Amniotic stem cell (primary cell): ENCODE results near the gene MARK3.
"Not testable (repeated sequence)": the region's sequence is repeated elsewhere in the genome, so short reads cannot be mapped to it uniquely, and the experiment has no call there.

ENCODE experiments used
- DNase-seq: peaks from one replicate; lab custom pipeline; 2025; lab: John Stamatoyannopoulos, UW

The MARK3 gene

GRCh38 chr14:103514596-103515421 lies 129.6 kb downstream of the MARK3 start:
- DNase-seq: no peak

GRCh38 chr14:103516426-103517173 lies 131.4 kb downstream of the MARK3 start:
- DNase-seq: no peak

GRCh38 chr14:103517174-103517566 lies 132.0 kb downstream of the MARK3 start:
- no peak for DNase-seq

- no peak for DNase-seq
Observed at GRCh38 chr14:103517721-103518421, 132.7 kb downstream of the MARK3 start.

DNA sequence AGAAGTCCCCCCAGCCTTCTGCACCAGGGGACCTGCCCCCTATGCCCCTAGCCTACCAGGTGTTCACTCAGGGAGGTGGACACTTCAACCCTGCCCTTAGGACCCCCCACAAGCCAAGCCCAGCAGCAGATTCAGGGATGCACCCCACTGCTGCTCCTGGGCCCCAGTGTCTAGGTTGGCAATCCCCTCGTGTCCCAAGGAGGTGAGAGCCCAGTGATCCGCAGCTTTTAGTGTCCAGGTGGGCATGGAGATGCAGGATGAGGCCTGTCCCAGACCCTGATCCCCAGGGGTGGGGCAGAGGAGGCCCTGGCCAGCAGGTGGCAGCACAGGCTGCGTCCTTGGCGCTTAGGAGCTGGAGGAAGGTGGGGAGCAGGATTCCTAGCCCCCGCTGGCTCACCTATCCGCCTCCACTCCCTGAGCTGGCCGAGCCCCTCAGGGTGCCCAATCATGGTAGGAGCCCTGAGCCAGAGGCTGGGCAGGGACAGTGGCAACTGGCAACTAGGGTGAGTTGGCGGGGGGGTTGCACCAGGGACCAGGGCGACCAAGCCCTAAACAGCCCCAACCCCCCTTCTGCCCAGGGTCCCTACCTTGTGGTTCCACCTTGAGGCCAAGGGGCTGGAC lies 133.3 kb downstream of the MARK3 start:
- DNase-seq: no peak

- no peak for DNase-seq
Observed at GRCh38 chr14:103519043-103519836, 134.0 kb downstream of the MARK3 start.

DNA sequence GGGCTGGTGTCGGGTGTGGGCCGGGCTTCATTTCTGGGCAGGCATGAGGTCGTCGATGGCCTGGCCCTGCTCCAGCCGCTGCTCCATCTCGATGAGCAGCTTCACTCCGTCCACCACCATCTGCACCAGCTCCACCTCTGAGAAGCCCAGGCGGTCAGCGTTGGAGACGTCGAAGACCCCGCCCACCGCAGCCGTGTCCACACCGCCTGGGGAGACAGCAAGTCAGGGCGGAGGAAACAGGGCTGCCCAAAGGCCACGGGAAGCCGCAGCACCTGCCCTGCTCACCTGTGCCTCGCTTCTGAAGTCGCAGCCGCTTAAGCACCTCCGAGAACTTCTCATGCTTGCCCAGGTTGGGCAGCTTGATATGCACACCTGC lies 134.6 kb downstream of the MARK3 start:
- no peak for DNase-seq

DNA sequence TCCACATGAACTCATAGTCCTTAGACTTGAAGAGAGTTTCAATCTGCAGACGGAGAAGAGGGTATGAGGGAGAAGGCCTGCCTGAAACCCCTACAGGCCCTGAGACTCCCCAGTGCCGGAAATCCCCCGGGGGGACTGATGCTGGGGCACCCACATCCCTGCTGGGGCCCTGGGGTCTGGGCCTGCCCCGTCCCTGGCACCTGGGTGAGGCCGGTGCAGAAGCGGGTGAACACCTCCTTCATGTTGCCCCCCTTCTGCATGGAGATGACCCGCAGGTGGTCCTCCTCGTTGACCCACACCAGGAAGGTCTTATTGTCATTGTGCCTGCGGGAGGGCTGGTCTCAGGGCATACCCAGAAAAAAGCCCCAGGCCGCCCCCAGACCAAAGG lies 135.0 kb downstream of the MARK3 start:
- DNase-seq: no peak

DNA sequence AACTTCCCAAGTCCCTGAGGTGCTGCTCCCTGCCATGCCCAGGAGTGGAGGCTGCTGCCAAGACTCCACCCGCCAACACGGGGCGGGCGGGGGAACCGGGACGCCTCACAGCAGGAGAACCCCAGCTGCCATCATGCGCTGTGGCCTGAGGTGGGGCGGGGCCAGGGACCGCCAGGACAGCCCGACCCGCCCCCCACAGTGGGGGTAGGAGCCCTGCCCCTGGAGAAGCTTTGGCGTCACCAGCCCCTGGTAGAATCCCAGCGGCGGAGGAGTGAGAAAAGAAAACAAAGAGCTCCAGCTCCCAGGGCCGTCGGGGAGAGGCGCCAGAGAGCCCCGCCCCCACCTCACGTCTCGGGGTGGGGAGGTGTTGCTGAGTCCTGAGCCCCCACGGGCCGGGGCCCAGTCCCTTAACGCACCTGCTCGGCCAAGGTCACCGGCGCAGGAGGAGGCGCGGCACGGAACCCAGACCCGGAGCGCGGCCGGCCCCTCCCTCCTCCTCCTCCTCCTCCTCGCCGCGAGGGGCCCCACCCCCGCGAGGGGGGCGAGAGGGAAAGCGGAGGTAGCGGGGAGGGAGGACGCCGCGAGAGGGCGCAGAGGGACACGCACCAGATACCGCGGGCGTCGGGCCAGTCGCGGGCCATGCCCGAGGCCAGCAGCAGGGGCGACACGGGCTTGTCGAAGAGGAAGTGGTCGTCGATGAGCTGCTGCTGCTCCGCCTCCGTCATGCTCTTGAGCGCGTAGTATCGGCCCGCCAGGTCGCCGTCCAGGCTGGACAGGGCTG lies 135.6 kb downstream of the MARK3 start:
- no peak for DNase-seq

- DNase-seq: no peak
Observed at GRCh38 chr14:103521438-103521950, 136.3 kb downstream of the MARK3 start.

DNA sequence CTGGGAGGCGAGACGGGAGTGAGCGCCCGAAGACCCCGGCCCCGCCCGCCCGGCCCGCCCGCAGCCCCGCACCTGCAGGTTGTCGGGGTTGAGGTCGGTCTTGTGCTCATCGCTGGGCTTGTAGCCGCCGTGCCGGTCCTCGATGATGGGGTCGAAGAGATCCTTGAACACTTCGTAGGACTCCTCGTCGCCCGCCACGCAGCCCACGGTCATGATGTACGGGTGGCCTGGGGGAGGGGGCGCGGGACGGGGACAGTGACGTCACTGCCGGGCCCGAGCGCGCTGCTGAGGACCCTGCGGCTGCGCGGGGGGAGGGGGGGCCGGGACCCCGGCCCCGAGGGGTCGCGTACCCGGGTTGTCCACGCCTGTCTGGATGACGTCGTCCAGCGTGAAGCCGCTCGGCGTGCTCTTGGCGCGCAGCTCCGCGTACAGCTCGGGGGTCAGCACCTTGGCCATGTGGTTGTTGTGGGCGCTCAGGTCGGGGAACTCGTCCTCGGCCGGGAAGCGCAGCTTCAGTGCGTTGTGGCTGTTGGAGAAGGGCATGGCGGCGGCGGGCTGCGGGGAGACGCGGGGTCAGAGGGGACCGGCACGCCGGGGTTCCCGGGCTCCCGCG lies 136.8 kb downstream of the MARK3 start:
- DNase-seq: no peak

DNA sequence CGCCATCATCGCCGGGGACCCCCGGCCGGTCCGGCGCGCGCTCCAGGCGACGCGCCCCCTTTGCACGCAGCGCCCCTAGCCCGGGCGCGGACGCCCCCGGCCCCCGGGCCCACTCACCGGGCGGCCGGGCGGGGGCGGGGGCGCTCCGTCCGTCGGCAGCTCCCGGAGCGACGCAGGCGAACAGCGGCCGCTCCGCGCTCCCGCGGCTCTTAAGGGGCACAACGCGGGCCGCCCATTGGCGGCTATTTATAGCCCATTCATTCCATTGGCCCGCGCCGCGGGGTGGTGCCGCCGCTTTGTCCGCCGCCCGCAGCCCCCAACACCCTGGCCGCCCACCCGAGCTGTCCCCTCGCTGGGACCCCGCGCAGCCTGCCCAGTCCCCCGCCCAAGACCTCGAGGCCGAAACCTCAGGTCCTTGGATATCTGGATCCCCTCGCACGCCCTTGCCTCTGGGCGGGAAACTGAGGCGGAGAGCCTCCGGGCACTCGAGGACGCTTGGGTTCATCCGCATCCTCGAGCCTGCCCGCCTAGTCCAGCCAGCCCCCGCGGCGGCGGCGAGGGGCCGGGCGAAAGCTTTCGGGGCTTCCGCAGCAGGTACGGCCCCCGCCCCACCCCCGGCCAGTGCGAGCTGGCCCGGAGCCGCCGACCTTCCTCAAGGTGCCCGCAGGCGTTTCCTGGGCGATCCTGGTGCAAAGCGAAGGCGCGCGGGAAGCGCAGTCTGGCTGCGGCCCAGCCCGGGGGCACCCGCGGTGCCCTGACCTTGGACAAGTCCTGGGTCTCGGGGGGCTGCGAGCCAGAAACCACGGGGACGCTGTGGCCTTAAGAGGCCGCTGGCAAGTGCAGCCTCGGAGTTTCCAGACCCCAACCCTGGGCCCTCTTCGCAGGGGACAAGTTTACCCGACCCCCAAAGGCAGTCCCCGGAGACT lies 137.7 kb downstream of the MARK3 start, which contains the start of gene CKB:
CKB (minus strand) TSS at position 182 of the 926 bp plus-strand sequence. CDS start 337 bp downstream, outside the sequence.
- DNase-seq: no peak

DNA sequence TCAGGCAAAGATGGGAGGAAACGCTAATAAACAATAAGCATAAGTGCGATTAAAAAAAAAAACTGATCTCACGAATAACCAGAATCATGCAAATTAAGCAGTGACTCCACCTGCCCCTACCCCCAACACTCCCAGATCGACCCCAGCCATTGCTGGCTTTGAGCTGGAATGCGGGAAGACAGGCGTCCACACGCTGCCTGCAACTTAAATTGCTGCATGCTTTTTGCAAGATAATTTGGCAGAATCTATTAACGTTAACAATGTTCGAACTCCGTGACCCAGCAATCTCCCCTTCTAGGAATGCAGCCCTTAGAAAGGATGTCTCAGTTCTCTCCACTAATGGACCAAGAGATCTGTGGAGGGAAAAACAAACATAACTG lies 138.3 kb downstream of the MARK3 start:
- DNase-seq: no peak

DNA sequence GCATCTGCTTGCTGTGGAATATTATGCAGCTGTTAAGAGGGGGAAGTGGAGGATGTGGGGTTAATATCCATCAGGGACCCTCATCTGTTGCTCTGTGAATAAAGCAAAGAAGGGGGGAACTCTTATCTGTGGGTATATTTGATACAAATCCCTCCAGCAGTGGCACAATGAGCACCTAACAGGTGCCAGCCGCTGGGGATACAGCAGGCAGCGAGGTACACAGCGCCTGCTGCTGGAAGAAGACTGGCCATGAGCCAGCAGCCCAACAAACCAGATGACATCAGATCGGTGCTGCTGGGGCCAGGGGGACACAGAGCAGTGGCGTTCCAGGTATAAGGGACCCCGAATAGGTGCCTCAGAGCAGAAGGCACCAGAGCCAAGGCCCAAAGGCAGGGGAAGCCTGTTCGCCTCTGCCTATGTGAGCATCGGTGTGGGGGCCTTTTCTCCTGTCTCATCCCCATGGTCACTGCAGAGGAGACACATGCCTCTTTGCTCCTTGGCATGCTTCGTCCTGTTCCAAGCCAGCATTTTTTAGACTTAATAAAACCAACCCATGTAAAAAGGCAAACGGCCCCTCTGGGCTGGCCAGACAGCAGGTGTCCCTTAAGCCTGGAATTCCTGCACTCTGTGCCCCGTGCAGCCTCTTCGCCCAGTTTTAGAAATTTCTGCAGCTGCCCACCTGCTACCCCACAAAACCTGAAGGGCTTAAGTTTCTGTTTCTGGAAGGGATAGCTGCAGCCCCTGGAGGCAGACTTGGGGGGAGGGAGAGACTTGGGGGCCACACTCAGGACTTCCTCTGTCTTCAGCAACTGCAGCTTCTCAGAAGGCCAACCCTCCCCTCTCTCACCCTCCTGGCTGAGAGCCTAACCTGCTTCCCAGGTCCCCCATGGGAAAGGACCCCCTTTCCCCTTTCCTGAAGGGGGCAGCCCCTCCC lies 139.1 kb downstream of the MARK3 start:
- no peak for DNase-seq

DNA sequence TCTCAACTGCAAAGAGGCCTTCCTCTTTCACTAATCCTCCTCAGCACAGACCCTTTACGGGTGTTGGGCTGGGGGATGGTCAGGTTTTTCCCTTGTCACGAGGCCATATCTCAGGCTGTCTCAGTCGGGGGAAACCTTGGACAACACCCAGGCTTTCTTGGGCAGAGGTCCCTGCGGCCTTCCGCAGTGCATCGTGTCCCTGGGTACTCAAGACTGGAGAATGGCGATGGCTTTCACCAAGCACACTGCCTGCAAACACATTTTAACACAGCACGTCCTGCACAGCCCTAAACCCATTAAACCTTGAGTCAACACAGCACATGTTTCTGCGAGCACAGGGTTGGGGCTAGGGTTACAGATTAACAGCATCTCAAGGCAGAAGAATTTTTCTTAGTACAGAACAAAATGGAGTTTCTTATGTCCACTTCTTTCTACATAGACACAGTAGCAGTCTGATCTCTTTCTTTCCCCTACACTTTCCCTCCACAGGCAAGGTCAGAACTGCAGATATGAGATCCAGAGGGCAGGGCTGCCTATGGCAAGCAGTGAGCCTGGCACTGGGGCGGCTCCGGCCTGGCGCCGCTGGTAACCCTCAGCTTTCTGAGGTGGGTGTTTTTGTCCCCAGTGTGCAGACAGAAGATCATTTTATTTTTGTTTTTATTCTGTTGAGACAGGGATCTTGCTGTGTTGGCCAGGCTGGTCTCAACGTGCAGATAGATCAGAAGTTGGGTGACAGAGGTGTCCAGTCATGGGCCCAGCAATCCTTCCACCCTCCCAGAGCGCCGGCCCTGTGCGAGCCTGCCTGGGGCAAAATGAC lies 140.4 kb downstream of the MARK3 start:
- DNase-seq: not testable (repeated sequence)

DNA sequence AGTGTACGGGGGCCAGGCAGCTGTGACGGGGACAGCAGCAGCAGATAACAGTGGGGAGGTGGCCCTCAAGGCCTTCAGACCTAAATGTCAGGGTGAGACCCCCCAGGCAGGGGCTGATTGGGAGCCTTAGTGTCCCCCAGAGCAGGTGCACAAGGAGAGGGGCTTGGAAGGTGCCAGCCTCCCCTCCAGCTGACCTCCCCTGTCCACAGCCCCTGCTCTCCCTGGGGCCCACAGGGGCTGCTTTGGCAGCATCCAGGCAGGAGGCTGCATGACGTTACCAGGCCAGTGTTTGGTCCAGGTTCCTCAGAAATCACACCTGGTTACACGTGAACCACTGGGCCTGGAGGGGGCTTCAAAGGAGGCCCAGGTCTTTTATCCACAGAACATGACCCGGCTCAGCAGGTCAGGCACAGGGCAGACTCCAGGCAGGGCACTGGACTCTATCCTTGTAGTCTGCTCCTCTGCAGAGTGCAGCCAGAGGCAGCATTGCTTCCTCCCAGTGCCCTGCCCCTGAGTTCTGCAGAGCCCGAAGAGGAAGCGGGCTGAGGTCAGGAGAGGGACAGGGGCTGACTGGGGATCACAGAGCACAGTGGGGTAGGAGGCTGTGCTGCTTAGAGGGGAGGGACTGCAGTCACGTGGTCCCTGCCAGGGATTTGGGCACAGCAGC lies 141.2 kb downstream of the MARK3 start:
- DNase-seq: no peak
